Measurements from ENCODE around the gene NINJ1. TPM values are rescaled to one million over a fixed set of nuclear protein-coding genes. Genes with fewer than 3 reads are reported as not detected.

Gene NINJ1
- total and polyA plus RNA-seq, 2 of the 13 experiments (the other 11 are each of a cell fraction or from before 2014, with no cell fraction given) = 81.2 to 92.1 TPM

DNA sequence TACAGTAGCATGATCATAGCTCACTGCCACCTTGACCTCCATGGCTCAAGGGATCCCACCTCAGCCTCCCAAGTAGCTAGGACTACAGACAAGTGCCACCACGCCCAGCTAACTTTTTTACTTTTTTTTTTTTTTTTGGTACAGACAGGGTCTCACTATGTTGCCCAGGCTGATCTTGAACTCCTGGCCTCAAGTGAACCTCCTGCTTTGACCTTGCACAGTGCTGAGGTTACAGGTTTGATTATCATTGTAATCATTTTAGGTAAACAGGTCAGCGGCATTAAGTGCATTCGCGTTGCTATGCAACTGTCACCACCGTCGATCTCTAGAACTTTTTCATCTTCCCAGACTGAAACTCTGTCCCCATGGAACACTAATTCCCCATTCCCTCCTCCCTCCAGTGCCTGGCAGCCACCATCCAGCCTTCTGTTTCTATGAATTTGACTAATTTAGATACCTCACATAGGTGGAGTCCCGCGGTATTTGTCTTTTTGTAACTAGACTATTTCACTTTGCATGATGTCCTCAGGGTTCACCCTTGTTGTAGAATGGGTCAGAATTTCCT is 43.9 kb downstream of the NINJ1 start (continued):
- TF ChIP-seq GRHL1 (CRISPR knock-in tag; conservative IDR thresholded peaks at IDR 0.05) = no peak
- no peak for TF ChIP-seq ARNTL (CRISPR knock-in tag; IDR thresholded peaks at IDR 0.05)
- TF ChIP-seq PCBP1 (IDR thresholded peaks at IDR 0.05; ENCODE audit: borderline replicate concordance, low read depth, low read length) = no peak
- TF ChIP-seq, protein P1, sequence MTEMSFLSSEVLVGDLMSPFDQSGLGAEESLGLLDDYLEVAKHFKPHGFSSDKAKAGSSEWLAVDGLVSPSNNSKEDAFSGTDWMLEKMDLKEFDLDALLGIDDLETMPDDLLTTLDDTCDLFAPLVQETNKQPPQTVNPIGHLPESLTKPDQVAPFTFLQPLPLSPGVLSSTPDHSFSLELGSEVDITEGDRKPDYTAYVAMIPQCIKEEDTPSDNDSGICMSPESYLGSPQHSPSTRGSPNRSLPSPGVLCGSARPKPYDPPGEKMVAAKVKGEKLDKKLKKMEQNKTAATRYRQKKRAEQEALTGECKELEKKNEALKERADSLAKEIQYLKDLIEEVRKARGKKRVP (CRISPR knock-in tag; IDR thresholded peaks at IDR 0.05) = no peak
- TF ChIP-seq RARA (CRISPR knock-in tag; IDR thresholded peaks at IDR 0.05) = 0 out of 2 replicates have a peak, but pooled peaks have one; percentile 14
- TF ChIP-seq ZNF256 (CRISPR knock-in tag; conservative IDR thresholded peaks at IDR 0.05) = no peak
- TF ChIP-seq, protein P2, sequence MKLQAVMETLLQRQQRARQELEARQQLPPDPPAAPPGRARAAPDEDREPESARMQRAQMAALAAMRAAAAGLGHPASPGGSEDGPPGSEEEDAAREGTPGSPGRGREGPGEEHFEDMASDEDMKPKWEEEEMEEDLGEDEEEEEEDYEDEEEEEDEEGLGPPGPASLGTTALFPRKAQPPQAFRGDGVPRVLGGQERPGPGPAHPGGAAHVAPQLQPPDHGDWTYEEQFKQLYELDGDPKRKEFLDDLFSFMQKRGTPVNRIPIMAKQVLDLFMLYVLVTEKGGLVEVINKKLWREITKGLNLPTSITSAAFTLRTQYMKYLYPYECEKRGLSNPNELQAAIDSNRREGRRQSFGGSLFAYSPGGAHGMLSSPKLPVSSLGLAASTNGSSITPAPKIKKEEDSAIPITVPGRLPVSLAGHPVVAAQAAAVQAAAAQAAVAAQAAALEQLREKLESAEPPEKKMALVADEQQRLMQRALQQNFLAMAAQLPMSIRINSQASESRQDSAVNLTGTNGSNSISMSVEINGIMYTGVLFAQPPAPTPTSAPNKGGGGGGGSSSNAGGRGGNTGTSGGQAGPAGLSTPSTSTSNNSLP (IDR thresholded peaks at IDR 0.05; ENCODE audit: low read depth, low read length) = 0 out of 2 replicates have a peak, but pooled peaks have one; percentile 27
- TF ChIP-seq TFAP4 (IDR thresholded peaks at IDR 0.05; ENCODE audit: borderline replicate concordance, low read depth) = no peak
- TF ChIP-seq, protein P3, sequence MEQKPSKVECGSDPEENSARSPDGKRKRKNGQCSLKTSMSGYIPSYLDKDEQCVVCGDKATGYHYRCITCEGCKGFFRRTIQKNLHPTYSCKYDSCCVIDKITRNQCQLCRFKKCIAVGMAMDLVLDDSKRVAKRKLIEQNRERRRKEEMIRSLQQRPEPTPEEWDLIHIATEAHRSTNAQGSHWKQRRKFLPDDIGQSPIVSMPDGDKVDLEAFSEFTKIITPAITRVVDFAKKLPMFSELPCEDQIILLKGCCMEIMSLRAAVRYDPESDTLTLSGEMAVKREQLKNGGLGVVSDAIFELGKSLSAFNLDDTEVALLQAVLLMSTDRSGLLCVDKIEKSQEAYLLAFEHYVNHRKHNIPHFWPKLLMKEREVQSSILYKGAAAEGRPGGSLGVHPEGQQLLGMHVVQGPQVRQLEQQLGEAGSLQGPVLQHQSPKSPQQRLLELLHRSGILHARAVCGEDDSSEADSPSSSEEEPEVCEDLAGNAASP (CRISPR knock-in tag; IDR thresholded peaks at IDR 0.05; ENCODE audit: borderline replicate concordance) = peak; percentile 41; the same call in 1 of the 2 replicates
- TF ChIP-seq FOXK2 (IDR thresholded peaks at IDR 0.05) = no peak
- TF ChIP-seq, protein P4, sequence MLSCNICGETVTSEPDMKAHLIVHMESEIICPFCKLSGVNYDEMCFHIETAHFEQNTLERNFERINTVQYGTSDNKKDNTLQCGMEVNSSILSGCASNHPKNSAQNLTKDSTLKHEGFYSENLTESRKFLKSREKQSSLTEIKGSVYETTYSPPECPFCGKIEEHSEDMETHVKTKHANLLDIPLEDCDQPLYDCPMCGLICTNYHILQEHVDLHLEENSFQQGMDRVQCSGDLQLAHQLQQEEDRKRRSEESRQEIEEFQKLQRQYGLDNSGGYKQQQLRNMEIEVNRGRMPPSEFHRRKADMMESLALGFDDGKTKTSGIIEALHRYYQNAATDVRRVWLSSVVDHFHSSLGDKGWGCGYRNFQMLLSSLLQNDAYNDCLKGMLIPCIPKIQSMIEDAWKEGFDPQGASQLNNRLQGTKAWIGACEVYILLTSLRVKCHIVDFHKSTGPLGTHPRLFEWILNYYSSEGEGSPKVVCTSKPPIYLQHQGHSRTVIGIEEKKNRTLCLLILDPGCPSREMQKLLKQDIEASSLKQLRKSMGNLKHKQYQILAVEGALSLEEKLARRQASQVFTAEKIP (CRISPR knock-in tag; IDR thresholded peaks at IDR 0.05; ENCODE audit: borderline replicate concordance) = no peak
- no peak for TF ChIP-seq SMARCE1 (IDR thresholded peaks at IDR 0.05; ENCODE audit: borderline replicate concordance)
- no peak for TF ChIP-seq PITX1 (CRISPR knock-in tag; IDR thresholded peaks at IDR 0.05)
- no peak for TF ChIP-seq ATF3 (CRISPR knock-in tag; IDR thresholded peaks at IDR 0.05)
- no peak for TF ChIP-seq RBM22 (optimal IDR thresholded peaks at IDR 0.05; ENCODE audit: low read length)
- TF ChIP-seq ZMYM3 (CRISPR knock-in tag; IDR thresholded peaks at IDR 0.05) = peak; percentile 42; the same call in 1 of the 2 replicates
- TF ChIP-seq, protein P5, sequence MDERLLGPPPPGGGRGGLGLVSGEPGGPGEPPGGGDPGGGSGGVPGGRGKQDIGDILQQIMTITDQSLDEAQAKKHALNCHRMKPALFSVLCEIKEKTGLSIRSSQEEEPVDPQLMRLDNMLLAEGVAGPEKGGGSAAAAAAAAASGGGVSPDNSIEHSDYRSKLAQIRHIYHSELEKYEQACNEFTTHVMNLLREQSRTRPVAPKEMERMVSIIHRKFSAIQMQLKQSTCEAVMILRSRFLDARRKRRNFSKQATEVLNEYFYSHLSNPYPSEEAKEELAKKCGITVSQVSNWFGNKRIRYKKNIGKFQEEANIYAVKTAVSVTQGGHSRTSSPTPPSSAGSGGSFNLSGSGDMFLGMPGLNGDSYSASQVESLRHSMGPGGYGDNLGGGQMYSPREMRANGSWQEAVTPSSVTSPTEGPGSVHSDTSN (CRISPR knock-in tag; IDR thresholded peaks at IDR 0.05) = no peak
- no peak for TF ChIP-seq JDP2 (CRISPR knock-in tag; IDR thresholded peaks at IDR 0.05; ENCODE audit: borderline replicate concordance)
- peak; percentile 31; the same call in 1 of the 2 replicates for TF ChIP-seq RFX5 (IDR thresholded peaks at IDR 0.05; ENCODE audit: low read depth, low read length)
- TF ChIP-seq ZNF234 (CRISPR knock-in tag; conservative IDR thresholded peaks at IDR 0.05) = no peak
